Neural cell (in vitro differentiated cells): Measurements from ENCODE around the gene ATG7. TPM values are rescaled to one million over a fixed set of nuclear protein-coding genes. Genes with fewer than 3 reads are reported as not detected.
"Not testable (repeated sequence)": the region's sequence is repeated elsewhere in the genome, so short reads cannot be mapped to it uniquely, and the experiment has no call there.

Experiments
- H2AFZ ChIP-seq: fragments of 200-600, 300-800 bp; sonication (generic), shearing (Covaris generic); 2 replicates; pipeline ENCODE4 v1.6.0; 2014; ENCODE audit warnings: low read depth, mild to moderate bottlenecking, antibody characterized with exemption, low read length, moderate library complexity
- H3F3A ChIP-seq: fragments of 200-600 bp; shearing (Covaris generic); 2 replicates; pipeline ENCODE4 v1.6.1; 2016; ENCODE audit warnings: mild to moderate bottlenecking, moderate library complexity, mixed read lengths, antibody characterized with exemption, low read length; ENCODE audit not compliant: insufficient read depth, poor library complexity, severe bottlenecking
- H3K27ac ChIP-seq: fragments of 200-600, 300-800 bp; sonication (generic), shearing (Covaris generic); 2 replicates; pipeline ENCODE4 v1.5.1; 2014; ENCODE audit warnings: mild to moderate bottlenecking, low read length, moderate library complexity
- H3K27me3 ChIP-seq: fragments of 300-800, 200-600 bp; sonication (generic), shearing (Covaris generic); 2 replicates; pipeline ENCODE4 v1.6.0; 2014; ENCODE audit warnings: mild to moderate bottlenecking, low read depth, low read length, moderate library complexity; ENCODE audit not compliant: insufficient read depth
- H3K36me3 ChIP-seq: fragments of 300-800, 200-600 bp; sonication (generic), shearing (Covaris generic); 2 replicates; pipeline ENCODE4 v1.5.1; 2014; ENCODE audit warnings: mild to moderate bottlenecking, antibody characterized with exemption, low read length, moderate library complexity; ENCODE audit not compliant: insufficient read depth
- H3K4me2 ChIP-seq: fragments of 300-800, 200-600 bp; sonication (generic), shearing (Covaris generic); 2 replicates; pipeline ENCODE4 v1.6.0; 2014; ENCODE audit warnings: mild to moderate bottlenecking, low read length
- H3K4me3 ChIP-seq: fragments of 300-800, 200-600 bp; sonication (generic), shearing (Covaris generic); 2 replicates; pipeline ENCODE4 v1.5.1; 2014; ENCODE audit warnings: mild to moderate bottlenecking, low read length, moderate library complexity
- H3K79me2 ChIP-seq: fragments of 200-600 bp; shearing (Covaris generic); replicated peaks from 2 replicates; pipeline ENCODE4 v1.6.0; 2014; ENCODE audit warnings: mild to moderate bottlenecking, low read length, moderate library complexity; ENCODE audit not compliant: insufficient read depth
- H3K9ac ChIP-seq: fragments of 300-800, 200-600 bp; sonication (generic), shearing (Covaris generic); 2 replicates; pipeline ENCODE4 v1.6.1; 2016; ENCODE audit warnings: mild to moderate bottlenecking, low read length, mixed read lengths
- H3K9me2 ChIP-seq: fragments of 200-600 bp; shearing (Covaris generic); 2 replicates; pipeline ENCODE4 v1.6.1; 2016; ENCODE audit warnings: mild to moderate bottlenecking, low read length, mixed read lengths; ENCODE audit not compliant: insufficient read depth
- H3K9me3 ChIP-seq: fragments of 200-600, 300-800 bp; sonication (generic), shearing (Covaris generic); 2 replicates; pipeline ENCODE4 v1.6.1; 2016; ENCODE audit warnings: mild to moderate bottlenecking, mixed run types, low read length, moderate library complexity, mixed read lengths
- H4K20me1 ChIP-seq: fragments of 200-600 bp; shearing (Covaris generic); 2 replicates; pipeline ENCODE4 v1.6.1; 2016; ENCODE audit warnings: mild to moderate bottlenecking, mixed run types; ENCODE audit not compliant: insufficient read depth
- CTCF ChIP-seq: fragments of 450-650 bp; IDR thresholded peaks from 2 replicates; pipeline ENCODE4 v1.5.1; 2014; ENCODE audit warnings: antibody characterized with exemption, mild to moderate bottlenecking, moderate library complexity; ENCODE audit not compliant: poor library complexity, severe bottlenecking
- EP300 ChIP-seq: fragments of 450-650 bp; conservative IDR thresholded peaks from 2 replicates; pipeline ENCODE4 v1.6.1; 2014; ENCODE audit warnings: antibody characterized with exemption, mild to moderate bottlenecking, moderate library complexity; ENCODE audit not compliant: poor library complexity, severe bottlenecking
- EZH2 ChIP-seq: fragments of 200-600, 300-800 bp; shearing (Covaris generic), sonication (generic); IDR thresholded peaks from 2 replicates; pipeline ENCODE4 v1.6.1; 2014; ENCODE audit warnings: antibody characterized with exemption, low read length, borderline replicate concordance, mild to moderate bottlenecking; ENCODE audit not compliant: insufficient read depth, poor library complexity, severe bottlenecking
- MXI1 ChIP-seq: fragments of 450-650 bp; conservative IDR thresholded peaks from 2 replicates; pipeline ENCODE4 v1.6.1; 2014; ENCODE audit warnings: antibody characterized with exemption, mild to moderate bottlenecking; ENCODE audit not compliant: poor library complexity, severe bottlenecking
- POLR2AphosphoS5 ChIP-seq: IDR thresholded peaks from 2 replicates; pipeline ENCODE4 v1.6.1; 2012
- RAD21 ChIP-seq: fragments of 450-650 bp; conservative IDR thresholded peaks from 2 replicates; pipeline ENCODE4 v1.6.1; 2014; ENCODE audit warnings: antibody characterized with exemption, mild to moderate bottlenecking, moderate library complexity
- REST ChIP-seq: IDR thresholded peaks from 2 replicates; pipeline ENCODE4 v1.6.1; 2012; ENCODE audit warnings: borderline replicate concordance
- SMC3 ChIP-seq: fragments of 450-650 bp; conservative IDR thresholded peaks from 2 replicates; pipeline ENCODE4 v1.6.1; 2014; ENCODE audit warnings: antibody characterized with exemption, mild to moderate bottlenecking, moderate library complexity; ENCODE audit not compliant: poor library complexity
- TAF1 ChIP-seq: IDR thresholded peaks from 2 replicates; pipeline ENCODE4 v1.6.1; 2012; ENCODE audit warnings: low read depth
- polyA plus RNA-seq: library from polyadenylated mRNA; depleted of rRNA; stranded (reverse); fragments of >200 nt; gene quantifications from 2 replicates; pipeline ENCODE4 v1.2.3, GENCODE V29; 2014

ATG7 gene
- polyA plus RNA-seq, 1 donor from 2014 or later: 28.8 TPM

- Histone ChIP-seq H3K9me3 (no peaks in the 10 kb centered on the region), H3F3A (no peaks in the 10 kb centered on the region), H3K36me3 (no peaks in the 10 kb centered on the region), H2AFZ (no peak overlapping the region), H3K27me3 (no peaks in the 10 kb centered on the region), H3K4me2 (no peak overlapping the region), H3K9ac (no peak overlapping the region), H4K20me1 (no peaks in the 10 kb centered on the region), H3K9me2 (no peaks in the 10 kb centered on the region), H3K4me3 (no peak overlapping the region), H3K79me2 (no peaks in the 10 kb centered on the region), H3K27ac (no peak overlapping the region)
- TF ChIP-seq CTCF: no peak
- TF ChIP-seq EZH2: no peak
- TF ChIP-seq REST: no peak
- TF ChIP-seq MXI1: no peak
- TF ChIP-seq EP300: no peak
- TF ChIP-seq SMC3: no peak
- no peak for TF ChIP-seq TAF1
- TF ChIP-seq RAD21: no peak
- TF ChIP-seq POLR2AphosphoS5: no peak
Measured at GRCh38 chr3:11523572-11524101, 251.4 kb downstream of the ATG7 start.

GRCh38 chr3:11526121-11526520 is 253.9 kb downstream of the ATG7 start:
- H3K79me2 ChIP-seq, H3K27me3 ChIP-seq, H3K9me3 ChIP-seq, H3K4me2 ChIP-seq, H2AFZ ChIP-seq, H3K27ac ChIP-seq, H3K9ac ChIP-seq, H3K36me3 ChIP-seq, H3K4me3 ChIP-seq, H3F3A ChIP-seq, H3K9me2 ChIP-seq, H4K20me1 ChIP-seq: not testable (repeated sequence)

GRCh38 chr3:11529281-11529680 is 257.1 kb downstream of the ATG7 start:
- H3K4me2 ChIP-seq: no peak overlapping the region
- H3K9ac ChIP-seq: no peak overlapping the region

More at GRCh38 chr3:11529281-11529680, 257.1 kb downstream of the ATG7 start:
- Histone ChIP-seq H3K4me3 (no peak overlapping the region), H3K27ac (no peak overlapping the region), H4K20me1 (no peaks in the 10 kb centered on the region), H3K27me3 (no peaks in the 10 kb centered on the region), H3F3A (no peaks in the 10 kb centered on the region), H2AFZ (no peak overlapping the region), H3K9me2 (no peaks in the 10 kb centered on the region), H3K36me3 (no peaks in the 10 kb centered on the region), H3K9me3 (no peaks in the 10 kb centered on the region), H3K79me2 (no peaks in the 10 kb centered on the region)
- TF ChIP-seq REST (no peak), EZH2 (no peak), SMC3 (no peak), RAD21 (no peak), CTCF (no peak), POLR2AphosphoS5 (no peak), EP300 (no peak)
